HEK293 (cell line): ENCODE measurements around the gene FILIP1L.

Experiments
- CTCF ChIA-PET: fragments of 350-600 bp; formaldehyde crosslinking; extraction: SDS; loops from one replicate; lab custom pipeline; 2021; ENCODE audit warnings: antibody characterized with exemption; lab: Yijun Ruan, JAX
- POLR2A ChIA-PET: fragments of 300-600 bp; formaldehyde crosslinking; extraction: SDS; loops from one replicate; lab custom pipeline; 2020; ENCODE audit warnings: antibody characterized with exemption, inconsistent platforms; lab: Yijun Ruan, JAX
- H3K27ac ChIP-seq: fragments of 200-500 bp; sonication (Bioruptor generic); 2 replicates; pipeline ENCODE4 v1.5.1; 2014; ENCODE audit warnings: low read depth, low read length, control low read depth, inconsistent platforms; ENCODE audit errors: extremely low read depth
- H3K36me3 ChIP-seq, 2 experiments: fragments of 200-500 bp in 1 of 2; sonication (Bioruptor generic) in 1 of 2; 1 replicate in 1 of 2; 2 replicates in 1 of 2; pipeline ENCODE4 v1.5.1; 2014 to 2017; ENCODE audit warnings: inconsistent platforms in 2 of 2, low read length in 2 of 2; ENCODE audit not compliant: control insufficient read depth in 2 of 2, insufficient read depth in 1 of 2
- H3K4me1 ChIP-seq: fragments of 200-500 bp; sonication (Bioruptor generic); 2 replicates; pipeline ENCODE4 v1.5.1; 2014; ENCODE audit warnings: mild to moderate bottlenecking, low read length, inconsistent platforms; ENCODE audit not compliant: control insufficient read depth, insufficient read depth
- H3K4me3 ChIP-seq: 2 replicates; pipeline ENCODE4 v1.5.1; 2011; ENCODE audit warnings: low read depth, mild to moderate bottlenecking, control low read depth, low read length, moderate library complexity
- H3K9me3 ChIP-seq: fragments of 200-500 bp; sonication (Bioruptor generic); 2 replicates; pipeline ENCODE4 v1.5.1; 2014; ENCODE audit warnings: low read depth, low read length, inconsistent platforms; ENCODE audit not compliant: control insufficient read depth, insufficient read depth
- HOXC10 ChIP-seq: sonication (generic); formaldehyde crosslinking; IDR thresholded peaks from 2 replicates; pipeline ENCODE4 v1.8.1; 2023; ENCODE audit warnings: mild to moderate bottlenecking, missing genetic modification reagents
- KLF10 ChIP-seq: fragments of 450-650 bp; IDR thresholded peaks from 2 replicates; pipeline ENCODE4 v1.5.1; 2018; ENCODE audit warnings: missing biosample characterization, mild to moderate bottlenecking, missing genetic modification characterization
- KLF16 ChIP-seq: fragments of 450-650 bp; formaldehyde crosslinking; IDR thresholded peaks from 2 replicates; pipeline ENCODE4 v1.5.1; 2017; ENCODE audit warnings: missing biosample characterization, missing genetic modification characterization
- MYNN ChIP-seq: fragments of 450-650 bp; formaldehyde crosslinking; IDR thresholded peaks from 2 replicates; pipeline ENCODE4 v1.5.1; 2016; ENCODE audit warnings: missing biosample characterization, missing genetic modification characterization, borderline replicate concordance
- ZBTB48 ChIP-seq: fragments of 450-650 bp; formaldehyde crosslinking; IDR thresholded peaks from 2 replicates; pipeline ENCODE4 v1.5.1; 2016; ENCODE audit warnings: missing biosample characterization, missing genetic modification characterization
- ZFP69B ChIP-seq: fragments of 450-650 bp; formaldehyde crosslinking; IDR thresholded peaks from 2 replicates; pipeline ENCODE4 v1.5.1; 2016; ENCODE audit warnings: missing biosample characterization, missing genetic modification characterization
- ZNF132 ChIP-seq: fragments of 450-650 bp; formaldehyde crosslinking; IDR thresholded peaks from 2 replicates; pipeline ENCODE4 v1.5.1; 2017; ENCODE audit warnings: missing biosample characterization, missing genetic modification characterization, borderline replicate concordance
- ZNF292 ChIP-seq: fragments of 450-650 bp; formaldehyde crosslinking; IDR thresholded peaks from 2 replicates; pipeline ENCODE4 v1.5.1; 2016; ENCODE audit warnings: low read depth, missing biosample characterization, missing genetic modification characterization, borderline replicate concordance
- ZNF302 ChIP-seq: fragments of 450-650 bp; formaldehyde crosslinking; IDR thresholded peaks from 2 replicates; pipeline ENCODE4 v1.5.1; 2016; ENCODE audit warnings: missing biosample characterization, missing genetic modification characterization, low read depth
- ZNF521 ChIP-seq: fragments of 450-650 bp; formaldehyde crosslinking; IDR thresholded peaks from 2 replicates; pipeline ENCODE4 v1.5.1; 2017; ENCODE audit warnings: missing biosample characterization, mild to moderate bottlenecking, missing genetic modification characterization
- ZNF549 ChIP-seq: fragments of 450-650 bp; IDR thresholded peaks from 2 replicates; pipeline ENCODE4 v1.5.1; 2018; ENCODE audit warnings: missing biosample characterization, missing genetic modification characterization, mild to moderate bottlenecking, inconsistent platforms, moderate library complexity
- ZNF571 ChIP-seq: fragments of 450-650 bp; formaldehyde crosslinking; IDR thresholded peaks from 2 replicates; pipeline ENCODE4 v1.5.0; 2017; ENCODE audit warnings: missing biosample characterization, missing genetic modification characterization
- ZNF629 ChIP-seq: fragments of 450-650 bp; formaldehyde crosslinking; IDR thresholded peaks from 2 replicates; pipeline ENCODE4 v1.5.1; 2017; ENCODE audit warnings: missing biosample characterization, missing genetic modification characterization
- ZNF791 ChIP-seq: fragments of 450-650 bp; formaldehyde crosslinking; IDR thresholded peaks from 2 replicates; pipeline ENCODE4 v1.5.1; 2016; ENCODE audit warnings: missing biosample characterization, missing genetic modification characterization
- ZNF792 ChIP-seq: fragments of 450-650 bp; formaldehyde crosslinking; IDR thresholded peaks from 2 replicates; pipeline ENCODE4 v1.5.1; 2016; ENCODE audit warnings: missing biosample characterization, missing genetic modification characterization
- ZSCAN23 ChIP-seq: fragments of 450-650 bp; formaldehyde crosslinking; IDR thresholded peaks from 2 replicates; pipeline ENCODE4 v1.5.1; 2016; ENCODE audit warnings: missing biosample characterization, missing genetic modification characterization
- TF ChIP-seq, protein P1 (sequence below): fragments of 450-650 bp; formaldehyde crosslinking; IDR thresholded peaks from 2 replicates; pipeline ENCODE4 v1.5.1; 2016; ENCODE audit warnings: missing biosample characterization, missing genetic modification characterization
- TF ChIP-seq, protein P2 (sequence below): fragments of 450-650 bp; formaldehyde crosslinking; IDR thresholded peaks from 2 replicates; pipeline ENCODE4; 2016; ENCODE audit warnings: missing biosample characterization, missing genetic modification characterization
- TF ChIP-seq, protein P3 (sequence below): fragments of 450-650 bp; formaldehyde crosslinking; conservative IDR thresholded peaks from 2 replicates; pipeline ENCODE4 v1.5.1; 2016; ENCODE audit warnings: low read depth, missing biosample characterization, missing genetic modification characterization

Gene FILIP1L

DNA sequence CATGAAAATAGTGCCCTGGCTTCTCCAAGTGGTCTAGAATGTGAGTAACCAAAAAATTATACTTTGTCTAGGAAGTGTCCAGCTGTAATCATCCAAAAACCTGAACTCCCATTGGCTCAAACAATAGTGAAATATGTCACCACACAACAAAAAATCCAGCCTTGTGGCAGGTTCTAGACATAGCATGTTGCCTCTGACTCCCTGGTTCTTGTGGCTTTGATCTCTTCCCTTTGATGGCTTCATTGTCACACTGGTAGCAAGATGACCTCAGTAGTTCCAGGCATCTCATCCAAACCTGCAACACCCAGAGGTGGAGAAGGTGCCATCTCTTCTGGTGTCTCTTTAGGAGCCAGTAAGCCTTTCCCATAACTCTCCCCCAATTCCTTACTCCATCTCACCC lies 222.0 kb downstream of the FILIP1L start:
- no peak for TF ChIP-seq MYNN (tag by site-specific recombination)
- no peak for TF ChIP-seq KLF16 (tag by site-specific recombination)
- TF ChIP-seq ZNF792 (tag by site-specific recombination) = no peak
- no peak for TF ChIP-seq ZNF549 (tag by site-specific recombination)
- TF ChIP-seq ZNF629 = no peak
- Histone ChIP-seq H3K4me1 (no peaks in the 10 kb centered on the region), H3K27ac (no peak overlapping the region), H3K9me3 (no peaks in the 10 kb centered on the region), H3K36me3 (no peaks in the 10 kb centered on the region), H3K4me3 (no peak overlapping the region)
- CTCF ChIA-PET = no interaction called here
- POLR2A ChIA-PET = no interaction called here

GRCh38 chr3:99891610-99892285 lies 222.6 kb downstream of the FILIP1L start:
- Histone ChIP-seq H3K36me3 (no peaks in the 10 kb centered on the region), H3K4me3 (no peak overlapping the region), H3K4me1 (no peaks in the 10 kb centered on the region), H3K9me3 (no peaks in the 10 kb centered on the region), H3K27ac (no peak overlapping the region)
- TF ChIP-seq, protein P1, sequence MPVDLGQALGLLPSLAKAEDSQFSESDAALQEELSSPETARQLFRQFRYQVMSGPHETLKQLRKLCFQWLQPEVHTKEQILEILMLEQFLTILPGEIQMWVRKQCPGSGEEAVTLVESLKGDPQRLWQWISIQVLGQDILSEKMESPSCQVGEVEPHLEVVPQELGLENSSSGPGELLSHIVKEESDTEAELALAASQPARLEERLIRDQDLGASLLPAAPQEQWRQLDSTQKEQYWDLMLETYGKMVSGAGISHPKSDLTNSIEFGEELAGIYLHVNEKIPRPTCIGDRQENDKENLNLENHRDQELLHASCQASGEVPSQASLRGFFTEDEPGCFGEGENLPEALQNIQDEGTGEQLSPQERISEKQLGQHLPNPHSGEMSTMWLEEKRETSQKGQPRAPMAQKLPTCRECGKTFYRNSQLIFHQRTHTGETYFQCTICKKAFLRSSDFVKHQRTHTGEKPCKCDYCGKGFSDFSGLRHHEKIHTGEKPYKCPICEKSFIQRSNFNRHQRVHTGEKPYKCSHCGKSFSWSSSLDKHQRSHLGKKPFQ (tag by site-specific recombination) = no peak
- TF ChIP-seq ZNF302 (tag by site-specific recombination) = no peak
- no peak for TF ChIP-seq ZSCAN23 (tag by site-specific recombination)
- no peak for TF ChIP-seq ZFP69B (tag by site-specific recombination)
- TF ChIP-seq KLF10 (tag by site-specific recombination) = no peak
- TF ChIP-seq HOXC10 (CRISPR knock-in tag) = no peak
- TF ChIP-seq, protein P2, sequence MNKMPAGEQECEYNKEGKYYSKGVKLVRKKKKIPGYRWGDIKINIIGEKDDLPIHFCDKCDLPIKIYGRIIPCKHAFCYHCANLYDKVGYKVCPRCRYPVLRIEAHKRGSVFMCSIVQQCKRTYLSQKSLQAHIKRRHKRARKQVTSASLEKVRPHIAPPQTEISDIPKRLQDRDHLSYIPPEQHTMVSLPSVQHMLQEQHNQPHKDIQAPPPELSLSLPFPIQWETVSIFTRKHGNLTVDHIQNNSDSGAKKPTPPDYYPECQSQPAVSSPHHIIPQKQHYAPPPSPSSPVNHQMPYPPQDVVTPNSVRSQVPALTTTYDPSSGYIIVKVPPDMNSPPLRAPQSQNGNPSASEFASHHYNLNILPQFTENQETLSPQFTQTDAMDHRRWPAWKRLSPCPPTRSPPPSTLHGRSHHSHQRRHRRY (tag by site-specific recombination) = no peak
- no peak for TF ChIP-seq ZNF521 (tag by site-specific recombination)
- no peak for TF ChIP-seq ZNF792 (tag by site-specific recombination)
- TF ChIP-seq ZNF571 (tag by site-specific recombination) = no peak
- no peak for TF ChIP-seq ZNF292 (tag by site-specific recombination)
- no peak for TF ChIP-seq ZNF132 (tag by site-specific recombination)
- TF ChIP-seq, protein P3, sequence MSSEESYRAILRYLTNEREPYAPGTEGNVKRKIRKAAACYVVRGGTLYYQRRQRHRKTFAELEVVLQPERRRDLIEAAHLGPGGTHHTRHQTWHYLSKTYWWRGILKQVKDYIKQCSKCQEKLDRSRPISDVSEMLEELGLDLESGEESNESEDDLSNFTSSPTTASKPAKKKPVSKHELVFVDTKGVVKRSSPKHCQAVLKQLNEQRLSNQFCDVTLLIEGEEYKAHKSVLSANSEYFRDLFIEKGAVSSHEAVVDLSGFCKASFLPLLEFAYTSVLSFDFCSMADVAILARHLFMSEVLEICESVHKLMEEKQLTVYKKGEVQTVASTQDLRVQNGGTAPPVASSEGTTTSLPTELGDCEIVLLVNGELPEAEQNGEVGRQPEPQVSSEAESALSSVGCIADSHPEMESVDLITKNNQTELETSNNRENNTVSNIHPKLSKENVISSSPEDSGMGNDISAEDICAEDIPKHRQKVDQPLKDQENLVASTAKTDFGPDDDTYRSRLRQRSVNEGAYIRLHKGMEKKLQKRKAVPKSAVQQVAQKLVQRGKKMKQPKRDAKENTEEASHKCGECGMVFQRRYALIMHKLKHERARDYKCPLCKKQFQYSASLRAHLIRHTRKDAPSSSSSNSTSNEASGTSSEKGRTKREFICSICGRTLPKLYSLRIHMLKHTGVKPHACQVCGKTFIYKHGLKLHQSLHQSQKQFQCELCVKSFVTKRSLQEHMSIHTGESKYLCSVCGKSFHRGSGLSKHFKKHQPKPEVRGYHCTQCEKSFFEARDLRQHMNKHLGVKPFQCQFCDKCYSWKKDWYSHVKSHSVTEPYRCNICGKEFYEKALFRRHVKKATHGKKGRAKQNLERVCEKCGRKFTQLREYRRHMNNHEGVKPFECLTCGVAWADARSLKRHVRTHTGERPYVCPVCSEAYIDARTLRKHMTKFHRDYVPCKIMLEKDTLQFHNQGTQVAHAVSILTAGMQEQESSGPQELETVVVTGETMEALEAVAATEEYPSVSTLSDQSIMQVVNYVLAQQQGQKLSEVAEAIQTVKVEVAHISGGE = no peak
- no peak for TF ChIP-seq ZBTB48
- no peak for TF ChIP-seq ZNF791
- CTCF ChIA-PET = no interaction called here
- POLR2A ChIA-PET = no interaction called here
